HG03025 (cell line): ENCODE data around the gene CIBAR2.
"Not testable (repeated sequence)": the region's sequence is repeated elsewhere in the genome, so short reads cannot be mapped to it uniquely, and the experiment has no call there.

Experiments
- ATAC-seq: cut with Tn5 transposase; IDR thresholded peaks from one replicate; pipeline ENCODE4 v1.9.1; 2021; ENCODE audit warnings: mild to moderate bottlenecking, moderate library complexity; ENCODE audit not compliant: unreplicated experiment, low FRiP score

CIBAR2 gene

DNA sequence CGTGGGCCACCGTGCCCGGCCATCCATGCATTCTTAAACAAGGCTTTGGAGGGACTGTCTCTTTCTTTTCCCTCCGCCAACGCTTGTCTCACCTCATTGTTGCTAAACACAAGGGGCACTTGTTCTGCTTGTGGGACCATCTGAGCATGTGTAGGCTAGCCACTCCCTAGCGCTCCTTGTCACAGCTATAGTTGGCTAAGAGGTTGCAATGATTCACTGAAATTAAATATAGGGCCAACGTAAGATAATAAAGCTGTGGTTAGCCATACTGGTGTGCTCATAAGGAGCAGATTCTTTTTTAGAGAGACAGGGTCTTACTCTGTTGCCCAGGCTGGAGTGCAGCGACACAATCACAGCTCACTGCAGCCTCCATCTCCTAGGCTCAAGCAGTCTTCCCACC, 43.5 kb downstream of the CIBAR2 start:
- no peak for ATAC-seq

DNA sequence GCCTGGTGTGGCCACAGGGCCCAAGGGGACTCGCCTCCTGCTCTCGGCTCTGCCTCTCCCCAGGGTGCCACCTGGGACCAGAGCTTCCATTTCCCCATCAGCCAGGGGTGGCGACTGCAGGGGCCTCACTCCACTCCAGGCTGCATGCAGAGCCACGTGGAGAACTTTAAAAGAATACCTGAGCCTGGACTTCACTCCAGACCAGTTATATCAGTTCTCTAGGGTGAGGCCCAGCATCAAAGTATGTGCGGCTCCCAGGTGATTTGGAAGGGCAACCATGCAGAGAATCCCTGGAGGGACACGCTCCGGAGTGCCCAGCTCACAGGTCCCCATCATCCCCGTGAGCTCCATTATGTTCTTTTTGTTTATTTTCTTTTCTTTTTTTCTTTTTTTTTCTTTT, 44.8 kb downstream of the CIBAR2 start:
- no peak for ATAC-seq

DNA sequence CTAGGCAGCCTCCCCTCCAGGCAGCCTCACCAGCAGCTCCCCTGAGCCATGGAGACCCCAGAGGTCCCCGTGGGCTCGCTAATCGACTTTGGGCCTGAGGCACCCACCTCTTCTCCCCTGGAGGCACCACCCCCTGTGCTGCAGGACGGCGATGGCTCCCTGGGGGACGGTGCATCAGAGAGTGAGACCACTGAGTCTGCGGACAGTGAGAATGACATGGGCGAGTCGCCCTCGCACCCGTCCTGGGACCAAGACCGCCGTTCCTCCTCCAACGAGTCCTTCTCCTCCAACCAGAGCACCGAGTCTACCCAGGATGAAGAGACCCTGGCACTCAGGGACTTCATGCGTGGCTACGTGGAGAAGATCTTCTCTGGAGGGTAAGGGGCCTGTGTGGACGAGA, 45.2 kb downstream of the CIBAR2 start:
- ATAC-seq, result no peak

DNA sequence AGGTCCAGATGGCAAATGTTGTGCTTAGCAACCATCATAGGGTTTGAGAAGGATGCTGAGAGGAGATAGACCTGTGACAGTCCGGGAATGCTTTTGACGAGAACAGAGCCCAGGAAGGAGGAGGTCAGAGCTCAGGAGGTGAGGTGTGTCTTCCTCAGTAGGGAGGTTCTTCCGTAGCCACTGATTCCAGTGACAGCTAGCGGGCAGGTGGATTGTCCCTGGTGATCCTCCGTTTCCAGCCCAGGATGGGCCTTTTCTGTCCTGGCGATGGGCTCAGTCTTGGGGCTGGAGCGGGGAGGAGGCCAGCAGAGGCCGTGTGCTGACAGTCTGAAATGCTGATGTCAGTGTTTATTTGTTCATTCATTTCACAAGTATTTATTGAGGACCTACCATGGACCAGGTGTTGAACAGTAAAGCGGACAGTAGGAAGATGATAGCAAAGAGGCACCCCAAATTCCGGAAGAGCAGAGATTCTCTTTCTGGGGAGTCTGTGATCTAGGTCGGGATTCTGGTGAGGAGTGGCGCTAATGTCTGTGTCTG, 45.9 kb downstream of the CIBAR2 start:
- no peak for ATAC-seq

DNA sequence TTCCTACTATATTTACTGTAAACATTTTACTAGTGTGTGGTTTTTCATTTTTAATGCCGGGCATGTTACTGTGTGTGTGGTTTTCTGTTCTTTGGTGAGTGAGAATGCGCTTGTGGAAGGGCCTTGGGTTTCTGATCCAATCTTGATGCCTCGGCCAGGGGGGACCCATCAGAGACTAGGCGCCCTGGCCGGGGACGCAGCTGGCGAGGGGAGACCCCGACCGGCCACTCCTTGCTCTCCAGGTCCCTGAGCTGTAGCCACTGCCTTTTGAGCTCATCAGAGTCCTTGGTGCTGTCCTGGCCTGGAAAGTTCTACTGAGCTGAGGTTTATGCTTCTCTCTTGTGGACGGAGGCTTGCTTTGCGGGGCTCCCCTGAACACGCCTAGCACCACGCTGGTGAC, 47.2 kb downstream of the CIBAR2 start:
- no peak for ATAC-seq

DNA sequence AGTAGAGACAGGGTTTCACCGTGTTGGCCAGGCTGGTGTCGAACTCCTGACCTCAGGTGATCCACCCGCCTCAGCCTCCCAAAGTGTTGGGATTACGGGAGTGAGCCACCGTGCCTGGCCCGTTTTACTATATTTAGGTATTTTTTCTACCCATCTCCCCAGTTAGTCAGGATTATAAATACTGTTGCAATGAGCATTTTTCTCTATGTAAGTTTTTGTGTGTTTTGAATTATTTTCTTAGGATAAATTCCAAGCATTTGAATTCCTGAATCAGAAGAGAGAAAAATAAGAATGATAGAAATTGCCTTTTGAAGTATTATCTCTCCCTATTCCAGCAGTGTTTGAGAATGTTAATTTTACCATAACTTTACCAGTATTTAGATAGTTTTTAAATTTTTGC, 48.1 kb downstream of the CIBAR2 start:
- ATAC-seq, result no peak

DNA sequence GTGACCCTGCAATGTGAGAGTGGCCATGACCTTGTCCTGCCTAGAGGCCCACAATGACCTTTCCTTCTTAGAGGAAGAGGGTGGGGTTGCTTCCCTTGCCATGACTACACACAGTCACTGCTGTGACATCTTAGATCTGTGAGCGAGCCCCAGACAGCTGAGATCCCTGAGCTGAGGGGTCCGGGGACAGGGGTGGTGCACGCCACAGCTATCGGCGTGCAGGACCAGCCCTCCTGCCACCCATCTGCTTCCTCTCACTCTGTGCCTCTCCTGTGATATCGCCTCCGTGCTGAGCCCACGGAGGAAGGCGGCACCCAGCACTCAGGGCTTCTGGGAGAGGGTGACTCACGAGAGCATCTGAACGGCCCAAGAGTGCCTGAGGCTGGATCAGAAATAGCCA, 49.4 kb downstream of the CIBAR2 start:
- ATAC-seq, result no peak

DNA sequence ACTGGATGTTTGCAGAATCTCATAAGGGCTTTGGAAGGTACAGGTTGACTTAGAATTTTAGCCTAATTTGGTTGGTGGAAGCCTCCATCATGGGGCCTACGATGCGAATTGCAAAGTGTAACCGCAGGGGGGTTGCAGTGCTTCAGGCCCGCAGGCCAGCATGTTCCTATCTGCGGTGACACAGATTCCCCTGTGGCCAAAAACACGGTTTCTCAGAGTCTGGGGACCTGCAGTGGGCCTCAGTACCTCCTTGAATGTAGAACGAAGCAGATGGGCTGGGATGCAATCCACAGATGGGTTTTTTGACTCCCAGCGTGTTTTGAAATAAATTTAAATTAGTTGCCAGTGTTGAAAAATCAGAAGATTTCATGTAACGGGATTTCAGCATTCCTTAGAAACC, 49.9 kb downstream of the CIBAR2 start:
- no peak for ATAC-seq

DNA sequence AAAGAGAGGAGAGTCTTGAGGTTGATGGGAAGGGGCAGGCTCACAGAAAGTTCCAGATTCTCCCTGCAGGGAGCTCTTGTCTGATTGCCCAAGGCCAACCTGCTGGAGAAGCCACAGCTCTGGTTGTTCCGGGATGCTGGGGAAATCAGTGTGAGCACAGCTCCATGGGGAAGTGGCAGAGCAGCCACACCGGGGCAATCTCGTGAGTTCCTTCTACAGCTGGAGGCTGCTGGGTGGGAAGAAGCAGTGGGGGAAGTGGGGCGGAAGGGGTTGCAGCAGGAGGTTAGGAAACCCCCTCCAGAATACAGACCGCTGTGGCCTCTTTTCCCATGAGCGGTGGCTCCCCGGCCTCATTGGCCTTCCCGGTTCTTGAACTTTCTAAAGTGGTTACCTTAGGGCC, 50.7 kb downstream of the CIBAR2 start:
- no peak for ATAC-seq

DNA sequence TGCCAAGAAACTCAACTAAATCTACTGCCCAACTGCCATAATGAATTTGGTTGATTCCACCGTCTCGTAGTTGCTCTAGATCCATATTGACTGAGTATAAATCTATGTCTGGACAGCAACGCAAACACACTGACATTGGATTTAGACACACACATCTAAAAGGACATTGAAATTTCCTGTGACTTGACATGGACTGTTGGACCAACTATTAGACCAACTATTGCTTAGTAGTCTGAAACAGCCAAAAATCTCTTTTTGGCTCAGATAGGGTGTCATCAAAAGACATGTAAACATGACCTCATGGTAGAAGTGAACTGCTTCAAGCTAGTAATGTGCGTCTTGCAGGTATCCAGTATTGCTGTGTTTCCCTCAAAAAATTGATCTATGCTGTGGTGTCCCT, 53.4 kb downstream of the CIBAR2 start:
- ATAC-seq, result no peak

DNA sequence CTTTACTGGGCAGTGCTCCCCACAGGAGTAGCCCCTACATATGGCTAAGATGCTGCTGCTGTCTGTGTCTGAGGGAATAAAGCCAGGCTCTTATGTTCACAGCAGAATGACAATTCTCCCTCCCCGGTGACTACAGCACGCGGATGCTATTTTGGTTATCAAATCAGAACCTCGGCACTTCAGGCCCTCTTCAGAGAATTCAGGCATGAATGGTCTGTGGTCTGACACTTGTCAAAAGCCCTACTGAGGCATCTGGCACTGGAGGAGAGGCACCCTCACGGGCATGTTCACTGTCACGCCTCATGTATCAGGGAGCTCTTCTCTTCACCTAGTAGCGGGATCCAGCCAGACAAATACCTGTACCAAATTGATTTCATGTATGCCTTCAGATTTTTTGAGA, 54.3 kb downstream of the CIBAR2 start:
- ATAC-seq, result no peak

DNA sequence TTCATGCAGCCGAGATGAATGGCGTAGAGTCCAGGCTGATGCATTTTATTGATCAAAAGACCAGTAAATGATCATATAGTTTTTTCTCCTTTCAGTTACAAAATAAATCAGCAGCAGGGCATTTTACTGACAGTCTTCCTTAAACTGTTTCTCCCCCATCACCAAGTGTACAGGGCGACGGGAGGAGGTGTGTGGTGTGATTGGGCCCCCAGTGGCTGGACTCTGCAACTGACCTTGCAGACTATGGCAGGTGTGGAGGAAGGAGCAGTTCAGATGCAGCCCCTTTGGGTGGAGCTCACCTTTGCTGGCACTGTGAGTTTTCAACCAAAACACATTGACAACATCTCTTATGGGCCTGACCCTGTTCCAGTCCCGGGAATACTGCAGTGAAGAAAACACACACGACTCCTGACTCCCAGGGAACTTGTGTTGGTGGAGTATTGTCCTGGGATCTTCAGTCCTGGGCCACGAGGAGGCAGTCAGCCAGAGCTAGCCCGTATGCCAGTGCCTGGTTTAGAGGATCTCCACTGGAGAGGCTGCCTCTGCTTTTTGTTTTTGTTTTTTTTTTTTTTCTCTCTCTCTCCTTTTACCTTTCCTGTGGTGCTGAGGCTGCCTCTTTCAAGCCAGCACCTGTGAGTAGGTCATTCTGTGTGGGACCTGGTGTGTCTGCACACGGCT, 54.9 kb downstream of the CIBAR2 start:
- no peak for ATAC-seq

DNA sequence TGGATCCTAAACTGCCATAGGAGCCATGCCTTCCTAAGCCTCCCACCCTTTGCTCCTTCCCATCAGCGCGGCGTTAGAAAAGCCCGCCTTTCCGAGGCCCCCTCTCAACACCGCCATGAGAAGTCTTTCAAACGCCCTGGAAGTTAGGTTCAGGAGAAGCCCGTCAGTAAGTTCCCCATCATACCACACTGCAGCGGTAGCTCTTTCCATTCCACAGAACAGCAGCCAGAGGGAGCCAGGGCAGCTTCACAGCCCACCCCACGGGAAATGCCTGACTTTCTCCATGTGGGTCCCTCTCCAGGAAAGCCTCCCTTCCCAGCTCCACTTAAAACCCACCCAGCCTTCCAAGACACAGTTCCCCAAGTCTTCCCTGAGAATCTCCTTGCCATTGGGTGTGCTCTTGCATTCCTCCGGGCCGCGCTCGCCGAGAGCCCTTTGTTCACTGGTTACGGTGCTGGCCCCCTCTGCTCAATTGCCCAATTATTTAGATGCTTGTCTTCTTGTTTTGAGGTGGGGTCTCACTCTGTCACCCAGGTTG, 56.0 kb downstream of the CIBAR2 start:
- no peak for ATAC-seq

DNA sequence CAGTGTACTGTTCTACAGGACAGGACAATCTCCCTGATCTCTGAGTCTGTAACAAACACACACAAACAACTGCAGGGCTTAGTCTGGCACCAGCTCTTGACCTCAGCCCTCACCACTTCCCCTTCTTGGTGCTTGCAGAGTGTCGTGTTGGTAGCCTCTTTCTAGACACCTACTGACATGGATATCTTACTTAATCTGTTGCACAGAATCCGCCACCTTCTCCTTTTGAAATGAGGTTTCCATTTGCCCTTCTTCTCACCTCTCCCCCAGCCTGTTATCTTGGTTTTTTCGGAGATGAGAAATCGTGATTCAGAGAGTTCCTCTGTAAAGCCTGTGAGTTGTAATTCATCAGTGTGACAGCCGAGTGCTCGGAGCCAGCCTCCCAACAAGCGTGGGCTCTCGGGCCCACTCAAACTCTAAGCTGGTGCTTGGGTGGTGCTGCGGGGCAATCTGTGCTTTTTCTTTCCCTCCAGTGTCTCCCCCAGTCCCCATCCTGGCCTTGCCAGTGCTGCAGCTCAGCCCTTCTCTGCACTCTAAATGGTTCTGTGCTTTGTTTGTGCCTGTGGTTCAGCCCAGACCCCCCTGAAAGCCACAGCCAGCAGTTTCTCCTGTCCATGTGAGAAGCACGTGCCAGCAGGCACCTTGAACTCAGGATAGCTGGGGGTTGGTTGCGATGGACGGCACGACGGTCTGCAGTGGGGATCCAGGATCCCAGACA, 56.6 kb downstream of the CIBAR2 start:
- peak; percentile 81 for ATAC-seq

DNA sequence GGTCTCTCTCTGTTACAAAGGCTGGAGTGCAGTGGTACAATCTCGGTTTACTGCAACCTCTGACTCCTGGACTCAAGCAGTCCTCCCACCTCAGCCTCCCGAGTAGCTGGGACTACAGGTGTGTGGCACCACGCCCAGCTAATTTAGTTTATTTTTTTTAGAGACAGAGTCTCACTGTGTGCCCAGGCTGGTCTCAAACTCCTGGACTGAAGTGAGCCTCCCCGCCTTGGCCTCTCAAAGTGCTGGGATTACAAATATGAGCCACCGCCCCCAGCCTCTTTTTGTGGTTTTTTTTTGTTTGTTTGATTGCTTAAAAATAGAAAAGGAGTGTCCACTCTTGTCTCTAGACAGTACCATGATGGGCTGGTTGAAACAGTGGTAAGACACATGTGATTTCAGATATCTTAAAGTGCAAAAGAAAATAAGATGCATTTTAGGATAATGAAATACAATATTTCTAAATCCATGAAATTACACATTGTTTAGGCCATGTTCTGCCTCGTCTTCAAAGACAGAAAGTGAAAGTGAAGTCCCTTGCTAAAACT, 57.3 kb downstream of the CIBAR2 start:
- ATAC-seq, result no peak

DNA sequence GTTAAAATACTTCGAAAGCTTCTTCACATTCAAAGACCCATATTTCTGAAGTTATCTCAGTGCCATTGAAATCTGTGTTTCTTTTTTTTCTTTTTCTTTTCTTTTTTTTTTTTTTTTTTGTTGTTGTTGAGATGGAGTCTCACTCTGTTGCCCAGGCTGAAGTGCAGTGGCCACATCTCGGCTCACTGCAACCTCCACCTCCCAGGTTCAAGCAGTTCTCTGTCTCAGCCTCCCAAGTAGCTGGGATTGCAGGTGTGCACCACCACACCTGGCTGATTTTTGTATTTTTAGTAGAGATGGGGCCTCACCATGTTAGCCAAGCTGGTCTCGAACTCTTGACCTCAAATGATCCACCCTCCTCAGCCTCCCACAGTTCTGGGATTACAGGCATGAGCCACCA, 58.0 kb downstream of the CIBAR2 start:
- not testable (repeated sequence) for ATAC-seq

DNA sequence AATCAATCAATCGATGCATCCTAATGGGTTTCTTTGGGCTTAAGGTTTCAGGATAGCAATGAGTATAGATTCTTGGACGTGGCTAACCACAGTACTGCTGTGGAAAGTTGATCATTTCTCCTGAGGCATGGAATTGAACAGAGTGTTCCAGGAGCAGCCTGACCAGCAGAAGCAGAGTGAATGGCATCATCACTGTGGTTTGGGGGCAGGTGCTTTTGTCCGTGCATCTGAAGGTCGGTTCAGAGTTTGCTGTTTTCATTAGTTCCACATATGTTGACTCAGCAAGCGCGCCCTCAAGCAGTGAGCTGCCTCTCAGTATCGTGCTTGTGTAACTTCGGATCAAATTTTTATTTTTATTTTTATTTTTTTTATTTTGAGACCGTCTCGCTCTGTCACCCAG, 59.7 kb downstream of the CIBAR2 start:
- ATAC-seq, result no peak

DNA sequence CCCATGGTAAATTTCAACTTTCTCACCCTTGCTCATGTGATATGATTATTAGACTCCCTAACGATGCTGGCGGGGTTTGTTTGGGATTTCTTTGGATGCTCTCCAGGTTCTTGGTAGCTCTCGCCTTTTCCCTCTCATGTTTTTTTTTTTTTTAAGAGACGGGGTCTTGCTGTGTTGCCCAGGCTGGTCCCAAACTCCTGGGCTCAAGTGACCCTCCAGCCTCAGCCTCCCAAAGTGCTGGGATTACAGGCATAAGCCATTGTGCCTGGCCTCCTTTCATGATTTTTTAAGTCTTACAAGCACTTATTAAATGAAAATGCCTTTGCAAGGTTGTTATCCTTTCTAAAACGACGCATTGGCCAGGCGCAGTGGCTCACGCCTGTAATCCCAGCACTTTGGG, 60.6 kb downstream of the CIBAR2 start:
- ATAC-seq, result no peak

DNA sequence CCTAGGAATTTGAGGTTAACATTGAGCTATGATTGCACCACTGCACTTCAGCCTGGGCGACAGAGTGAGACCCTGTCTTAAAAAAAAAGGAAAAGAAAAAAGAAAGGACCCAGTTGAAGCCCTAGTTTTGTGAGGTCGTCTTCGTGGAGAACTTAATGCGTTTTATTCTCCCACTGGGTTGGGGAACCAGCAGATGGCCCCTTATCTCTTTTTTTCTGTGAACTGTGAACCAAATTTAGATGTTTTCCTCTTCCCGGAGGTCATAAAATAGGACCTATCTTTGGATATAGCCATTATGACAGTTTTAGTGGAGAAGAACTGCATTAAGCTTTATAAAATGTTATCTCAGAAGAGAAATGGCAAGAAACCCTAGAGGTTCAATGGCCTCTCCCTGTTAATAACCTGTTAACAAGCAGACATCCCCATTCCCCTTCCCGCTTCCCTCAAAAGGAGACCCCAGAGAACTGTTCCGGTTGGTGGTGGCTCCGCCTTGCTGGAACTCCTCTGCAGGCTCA, 61.1 kb downstream of the CIBAR2 start:
- no peak for ATAC-seq

DNA sequence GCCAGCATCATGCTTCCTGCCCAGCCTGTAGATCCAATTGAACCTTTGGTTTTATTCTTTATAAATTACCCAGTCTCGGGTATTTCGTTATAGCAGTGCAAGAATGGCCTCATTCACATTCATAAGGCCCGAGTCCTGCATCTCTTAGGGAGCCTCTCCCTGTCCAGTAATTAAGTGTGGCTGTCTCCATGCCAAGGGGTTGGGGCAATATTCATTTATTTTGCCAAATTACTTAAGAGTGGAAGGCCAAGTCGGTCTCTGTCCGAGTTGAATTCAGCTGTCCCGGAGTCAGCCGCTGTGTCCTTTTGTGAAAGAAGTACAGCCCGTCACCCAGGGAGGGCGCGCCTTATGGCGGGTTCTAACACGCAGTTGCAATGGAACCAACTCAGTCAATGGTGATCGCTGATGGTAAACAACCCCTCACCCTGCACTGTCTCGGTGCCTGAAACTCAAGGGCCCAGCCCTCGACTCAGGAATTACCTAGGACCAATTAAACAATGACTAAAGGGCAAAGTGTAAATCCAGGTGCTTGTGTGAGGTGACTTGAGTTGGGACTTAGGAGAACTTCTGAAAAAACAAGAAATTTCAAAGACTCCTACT, 62.5 kb downstream of the CIBAR2 start:
- ATAC-seq, result no peak
